Right lung (tissue), 5 donors: ENCODE measurements around the gene SORCS2. TPM values are rescaled to one million over a fixed set of nuclear protein-coding genes. Genes with fewer than 3 reads are reported as not detected.

Experiments used
- DNase-seq, 2 donors: peaks; one replicate each; pipeline ENCODE4 v3.0.0-alpha.2; 2013
- polyA plus RNA-seq, 5 donors: library from polyadenylated mRNA; unstranded; fragments of 120-200 nt; gene quantifications; one replicate each; pipeline versions ENCODE4 v1.2.1 to v1.2.3, GENCODE V29; 2013; ENCODE audit warnings: inconsistent platforms in 1 of 5, low replicate concordance in 1 of 5; ENCODE audit not compliant: insufficient read length in 5 of 5, insufficient read depth in 1 of 5

SORCS2 gene
- polyA plus RNA-seq, 5 donors, result 4.8 to 8.6 (median 5.8) TPM

DNA sequence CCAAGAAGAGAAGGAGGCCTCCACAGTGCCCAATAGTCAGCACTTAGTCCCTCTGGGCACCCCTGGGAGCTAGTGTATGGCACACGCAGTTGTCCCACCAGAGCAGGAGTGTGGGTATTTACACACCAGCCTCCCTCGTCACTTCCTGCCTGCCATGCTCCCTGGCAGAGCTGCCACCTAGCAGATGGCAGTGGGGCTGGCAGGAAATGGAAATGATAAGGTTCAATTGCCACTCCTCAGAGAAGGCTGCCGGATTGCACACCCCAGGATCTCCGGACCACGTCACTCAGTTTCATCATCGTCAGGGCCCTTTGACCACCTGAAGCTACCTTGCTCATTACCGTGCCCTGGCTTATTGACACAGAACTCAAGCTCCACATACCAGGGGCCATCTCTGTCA is 415.7 kb downstream of the SORCS2 start:
- DNase-seq, result no peak

DNA sequence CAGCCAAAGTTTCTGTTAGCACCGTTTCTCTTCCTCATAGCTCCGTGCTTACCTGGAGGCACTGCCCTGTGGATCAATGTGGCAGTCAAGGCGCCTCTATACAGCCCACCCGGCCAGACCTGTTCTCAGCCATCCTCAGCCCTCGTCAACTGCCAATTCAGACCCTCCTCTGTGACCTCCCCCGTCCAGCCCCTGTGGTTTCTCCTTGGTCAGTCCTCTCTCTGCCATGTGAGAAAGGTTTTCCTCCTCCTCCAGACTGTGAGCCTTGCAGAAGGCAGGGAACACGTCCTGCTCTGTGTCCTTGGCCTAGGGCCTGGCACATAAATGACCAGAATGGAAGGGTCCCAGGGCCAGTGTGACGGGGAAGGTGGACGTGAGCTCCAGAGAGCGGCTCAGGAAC is 417.0 kb downstream of the SORCS2 start:
- DNase-seq, result no peak

GRCh38 chr4:7610022-7610670 is 417.8 kb downstream of the SORCS2 start:
- DNase-seq, result no peak

DNA sequence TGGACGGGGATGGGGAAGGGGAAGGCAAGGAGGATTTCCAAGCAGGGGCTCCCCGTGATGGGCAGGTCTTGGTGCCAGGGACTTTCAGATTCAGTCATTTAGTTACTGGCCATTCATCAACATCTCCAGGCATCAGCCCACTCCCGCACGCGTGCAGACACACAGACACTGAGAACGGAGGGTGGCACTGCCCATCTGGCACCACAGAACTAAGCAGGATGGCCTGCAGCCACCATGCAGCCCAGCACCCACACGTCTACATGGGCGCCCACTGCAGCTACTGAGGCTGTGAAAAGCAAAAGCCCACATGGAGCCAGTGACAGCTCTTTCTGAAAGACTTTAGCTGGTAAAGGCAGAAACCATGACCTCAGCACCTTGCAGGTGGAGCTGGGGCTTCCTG is 418.5 kb downstream of the SORCS2 start:
- DNase-seq, result no peak

DNA sequence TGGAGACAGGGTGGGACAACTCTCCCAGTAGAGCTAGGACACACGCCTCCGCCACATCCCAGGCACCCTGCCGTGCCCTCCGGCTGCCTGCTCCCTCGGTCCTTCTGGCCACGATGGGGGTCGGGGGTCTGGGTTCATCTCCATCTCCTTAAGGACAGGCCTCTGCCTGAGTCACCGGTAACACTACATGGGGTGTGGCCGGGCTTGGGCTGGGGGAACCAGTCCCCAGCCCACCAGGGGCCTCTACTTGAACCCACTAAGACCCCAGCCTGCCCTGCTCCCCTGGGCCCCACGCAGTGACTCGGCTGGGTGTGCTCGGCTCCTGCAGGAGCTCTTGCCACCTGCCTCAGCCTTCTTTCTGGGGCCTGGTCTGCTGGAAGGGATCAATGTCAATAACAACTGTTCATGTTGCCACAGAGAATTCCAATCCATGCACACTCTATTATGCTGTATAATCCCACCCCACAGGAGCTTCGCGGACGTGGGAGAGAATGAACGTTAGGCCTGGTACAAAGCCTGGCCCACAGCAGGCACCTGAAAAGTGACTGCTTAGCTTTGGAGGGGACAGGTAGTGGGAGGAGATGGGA is 420.1 kb downstream of the SORCS2 start:
- DNase-seq, result no peak

DNA sequence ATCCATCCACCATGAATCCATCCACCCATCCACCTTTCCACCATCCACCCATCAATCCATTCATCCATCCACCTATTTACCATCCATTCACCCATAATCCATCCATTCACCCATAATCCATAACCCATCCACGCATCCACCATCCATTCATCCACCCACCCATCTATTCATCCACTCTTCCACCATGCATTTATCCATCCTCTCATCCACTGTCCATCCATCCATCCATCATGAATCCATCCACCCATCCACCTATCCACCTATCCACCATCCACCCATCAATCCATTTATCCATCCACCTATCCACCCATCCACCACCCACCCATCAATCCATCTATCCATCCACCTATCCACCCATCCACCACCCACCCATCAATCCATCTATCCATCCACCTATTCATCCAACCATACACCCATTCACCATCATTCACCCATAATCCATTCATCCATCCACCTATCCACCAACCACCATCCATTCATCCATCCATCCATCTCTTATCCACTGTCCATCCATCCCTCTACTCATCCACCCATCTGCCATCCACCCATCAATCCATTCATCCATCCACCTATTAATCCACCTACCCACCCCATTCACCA is 422.1 kb downstream of the SORCS2 start:
- no peak for DNase-seq

GRCh38 chr4:7616193-7616592 is 423.9 kb downstream of the SORCS2 start:
- DNase-seq, result no peak

DNA sequence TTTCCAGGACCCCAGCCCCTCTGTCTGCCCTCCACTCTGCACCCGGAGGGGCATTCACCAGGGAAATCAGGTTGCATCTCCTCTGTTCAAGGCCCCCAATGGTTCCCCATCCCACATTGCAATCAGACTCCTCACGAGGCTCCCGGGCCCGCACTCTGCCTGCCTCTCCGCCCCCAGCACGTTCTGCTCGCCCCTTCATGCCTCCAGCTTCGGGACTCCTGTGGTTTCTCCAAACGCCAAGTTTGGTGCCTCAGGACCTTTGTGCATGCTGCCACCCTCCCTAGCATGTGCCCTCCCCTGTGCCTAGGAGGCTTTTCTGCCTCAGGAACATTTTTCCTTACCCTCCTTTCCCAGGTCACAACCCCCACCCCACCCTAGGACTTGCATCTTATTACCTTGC is 426.0 kb downstream of the SORCS2 start:
- no peak for DNase-seq

DNA sequence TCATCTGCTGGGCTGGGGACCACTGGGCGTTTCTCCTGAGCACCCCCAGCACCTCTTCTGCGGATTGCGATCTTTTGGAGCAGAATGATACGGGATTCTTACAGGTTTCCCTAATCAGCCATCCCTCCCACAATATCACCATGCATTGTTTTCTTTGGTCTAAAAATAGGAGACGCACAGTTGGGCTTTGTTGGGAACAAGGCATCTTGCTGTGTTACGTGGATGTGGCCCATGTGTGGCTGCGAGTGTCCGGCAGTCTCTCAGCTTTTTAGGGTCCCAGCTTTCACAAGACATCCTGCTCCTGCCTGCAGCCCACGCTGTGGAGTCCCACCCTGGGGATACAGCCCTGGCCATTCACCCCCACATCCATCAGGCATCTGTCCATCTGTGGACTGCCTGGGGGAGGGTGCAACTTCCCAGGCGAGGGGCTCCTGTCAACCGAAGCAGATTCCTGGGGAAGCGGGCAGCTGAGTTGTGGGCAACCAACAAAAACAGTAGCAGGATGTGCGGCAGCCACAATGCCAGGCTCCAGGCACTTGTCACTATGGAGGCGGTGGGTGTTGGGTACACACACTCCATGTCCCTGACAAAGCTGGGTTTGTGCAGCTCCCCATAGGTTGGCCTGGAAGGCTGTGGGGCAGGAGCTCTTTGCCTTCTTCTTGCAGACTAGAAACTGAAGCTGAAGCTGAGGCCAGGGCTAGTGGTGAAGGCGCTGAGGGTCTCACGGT is 427.9 kb downstream of the SORCS2 start:
- DNase-seq, result no peak

DNA sequence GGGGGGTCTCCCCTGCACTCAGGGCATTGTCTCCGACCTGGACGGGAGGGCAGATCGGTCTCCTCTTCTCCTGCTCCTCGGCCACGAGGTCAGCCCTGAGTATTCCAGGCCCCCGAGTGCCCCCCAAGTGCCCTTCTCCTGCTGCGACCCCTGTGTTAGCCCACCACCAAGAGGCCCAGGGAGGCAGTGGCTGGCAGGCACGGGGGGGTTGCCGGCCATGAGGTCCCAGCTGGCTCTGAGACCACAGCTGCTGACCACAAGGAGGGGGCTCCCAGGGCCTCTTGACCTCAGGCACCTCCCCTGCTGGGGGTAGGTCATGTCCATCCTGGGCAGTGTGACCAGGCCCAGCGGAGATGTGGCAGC is 428.5 kb downstream of the SORCS2 start:
- no peak for DNase-seq

- no peak for DNase-seq
These were observed 429.1 kb downstream of the SORCS2 start for GRCh38 chr4:7621252-7622035.

- no peak for DNase-seq
These were observed 430.0 kb downstream of the SORCS2 start for GRCh38 chr4:7622371-7622770.

- DNase-seq, result no peak
These were observed 431.1 kb downstream of the SORCS2 start for GRCh38 chr4:7623468-7623867.

- DNase-seq, result no peak
These were observed 432.1 kb downstream of the SORCS2 start for GRCh38 chr4:7624396-7624980.

DNA sequence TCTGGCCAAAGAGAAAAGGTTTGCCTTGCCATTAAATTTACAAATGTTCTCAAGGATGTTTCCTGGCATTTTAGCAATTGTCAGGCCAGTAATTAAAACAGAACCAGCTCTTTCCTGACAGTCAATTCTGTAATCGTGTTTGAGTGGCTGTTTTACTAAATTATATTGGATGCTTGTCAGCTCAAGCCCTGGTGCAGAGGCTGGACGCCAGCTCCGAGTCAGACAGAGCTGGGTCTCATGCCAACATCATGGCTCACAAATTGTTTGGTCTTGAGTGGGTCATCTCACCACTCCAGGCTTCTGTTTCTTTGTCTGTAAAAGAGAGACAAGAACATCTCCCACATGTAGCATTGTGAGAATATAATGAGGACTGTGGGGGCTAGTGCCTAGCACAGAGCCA is 432.7 kb downstream of the SORCS2 start:
- no peak for DNase-seq

DNA sequence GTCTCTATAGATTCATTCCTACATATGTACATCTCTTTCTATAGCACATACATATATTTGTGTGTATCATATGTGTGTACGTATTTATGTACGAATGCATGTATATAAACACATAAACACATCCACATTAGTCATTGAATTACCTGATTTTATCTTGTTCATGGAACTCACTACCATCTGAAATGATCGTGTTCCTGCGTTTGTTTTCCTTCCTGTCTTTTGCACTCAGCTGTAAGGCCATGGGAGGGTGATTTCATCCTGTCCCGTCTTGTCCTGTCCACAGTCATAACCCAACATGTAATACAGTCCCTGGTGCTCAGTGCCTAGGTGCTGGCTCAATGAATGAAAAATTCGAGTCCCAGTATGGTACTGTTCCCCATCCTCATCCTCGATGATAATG is 434.2 kb downstream of the SORCS2 start:
- DNase-seq, result no peak

GRCh38 chr4:7627251-7628250 is 435.2 kb downstream of the SORCS2 start:
- no peak for DNase-seq

GRCh38 chr4:7628432-7628831 is 436.1 kb downstream of the SORCS2 start:
- DNase-seq, result no peak

GRCh38 chr4:7629501-7630254 is 437.3 kb downstream of the SORCS2 start:
- DNase-seq, result no peak
